ENCODE measurements around the gene SDK1. TPM values are rescaled to one million over a fixed set of nuclear protein-coding genes. Genes with fewer than 3 reads are reported as not detected.

SDK1 gene
- total RNA-seq, 2 experiments from 2014 or later: 0.10 to 0.17 TPM

DNA sequence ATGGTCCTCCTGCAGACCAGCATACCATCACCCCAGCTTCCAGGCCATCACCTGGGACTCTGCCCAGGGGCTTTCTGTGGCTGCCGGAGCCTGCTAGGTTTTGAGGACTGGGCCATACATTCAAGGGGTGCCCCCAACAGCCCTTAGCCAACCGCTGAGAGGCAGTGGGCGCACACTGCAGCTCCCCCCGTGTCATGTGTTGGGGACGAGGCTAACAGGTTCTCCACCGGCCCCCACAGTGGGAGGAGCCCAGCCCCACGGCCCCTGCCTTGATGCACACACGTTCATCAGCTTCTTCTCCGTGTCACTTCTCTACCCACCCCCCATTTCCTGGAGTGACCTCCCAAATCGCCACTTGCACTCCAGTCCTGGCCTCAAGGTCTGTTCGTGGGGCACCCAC is 837.8 kb downstream of the SDK1 start:
- Mint-ChIP-seq H3K36me3 (ENCODE audit: low read depth) (no peaks in the 10 kb centered on the region), H3K4me3 (no peak overlapping the region), H3K9me3 (no peaks in the 10 kb centered on the region), H3K27ac (no peak overlapping the region), H3K4me1 (no peaks in the 10 kb centered on the region), H3K27me3 (no peaks in the 10 kb centered on the region)
- no peak for DNase-seq
- POLR2A ChIA-PET: no interaction called here
- CTCF ChIA-PET: no interaction called here

DNA sequence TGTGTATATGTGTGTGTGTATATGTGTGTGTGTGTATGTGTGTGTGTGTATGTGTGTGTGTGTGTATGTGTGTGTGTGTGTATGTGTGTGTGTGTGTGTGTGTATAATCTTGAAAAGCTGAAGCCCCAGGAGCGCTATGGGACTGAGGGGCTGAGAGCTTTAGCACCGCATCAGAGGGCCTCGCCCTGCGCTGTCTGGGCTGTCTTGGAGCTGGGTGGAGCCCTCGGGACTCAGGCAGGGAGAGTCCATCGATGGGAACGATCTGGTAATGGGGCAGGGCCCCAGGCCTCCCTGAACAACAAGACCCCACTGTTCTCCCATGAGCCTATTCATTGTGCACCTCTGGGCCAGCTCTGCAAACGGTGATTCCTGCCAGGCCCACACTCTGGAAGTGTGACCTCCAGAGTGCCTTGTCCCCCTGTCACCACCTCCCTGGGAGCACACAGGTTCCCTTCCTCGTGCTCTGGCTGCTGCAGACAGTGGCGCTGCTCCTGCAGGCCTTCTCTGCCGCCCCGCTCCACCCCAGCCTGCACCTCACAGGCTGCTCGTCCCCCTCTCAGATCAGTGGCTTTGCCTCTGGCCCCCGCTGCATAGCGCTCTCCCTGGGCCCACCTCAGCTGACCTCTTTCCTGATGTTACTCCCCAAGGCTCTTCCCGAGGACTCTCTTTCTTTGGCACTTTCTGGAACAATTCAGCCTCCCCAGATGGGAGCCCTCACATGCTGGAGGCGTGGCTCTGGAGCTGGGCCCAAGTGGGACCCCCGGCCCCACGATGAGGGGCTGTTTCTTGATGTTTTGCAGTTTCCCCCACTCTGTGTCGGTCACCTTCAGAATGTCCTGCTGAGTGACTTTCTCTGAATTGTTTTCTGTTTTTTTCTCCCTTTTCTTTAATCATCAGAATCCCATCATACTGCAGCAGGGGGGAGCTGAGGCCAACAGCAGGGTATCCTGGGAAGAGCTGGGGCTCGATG is 838.9 kb downstream of the SDK1 start:
- H3K27ac Mint-ChIP-seq: no peak overlapping the region
- ChIA-PET CTCF (no interaction called here), POLR2A (no interaction called here)
- H3K27me3 Mint-ChIP-seq: peaks cover 2% of the 10 kb centered on the region
- no peak for DNase-seq
- no peaks in the 10 kb centered on the region for H3K9me3 Mint-ChIP-seq
- no peak overlapping the region for H3K4me3 Mint-ChIP-seq
- H3K36me3 Mint-ChIP-seq (ENCODE audit: low read depth): no peaks in the 10 kb centered on the region
- peaks cover 3% of the 10 kb centered on the region for H3K4me1 Mint-ChIP-seq

DNA sequence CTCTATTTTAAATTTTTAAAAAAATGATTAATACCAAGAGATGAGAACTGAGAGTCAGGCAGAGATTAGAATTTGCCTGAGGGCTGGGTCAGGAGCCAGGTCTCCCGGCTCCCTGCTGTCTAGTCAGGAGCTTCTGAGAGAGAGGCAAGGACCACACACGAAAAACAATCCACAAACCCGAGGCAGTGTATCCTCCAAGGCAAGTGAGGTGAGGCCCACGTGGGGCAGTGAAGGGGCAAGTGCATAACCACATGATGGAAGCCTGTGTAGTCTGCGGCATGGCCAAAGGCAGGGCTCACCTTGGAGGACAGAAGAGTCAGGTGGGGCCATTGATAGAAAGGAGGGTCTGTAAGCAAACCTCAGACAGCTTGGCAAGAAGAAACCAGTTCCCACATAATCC is 839.9 kb downstream of the SDK1 start:
- ChIA-PET CTCF (no interaction called here), POLR2A (no interaction called here)
- Mint-ChIP-seq H3K4me3 (no peak overlapping the region), H3K27ac (no peak overlapping the region), H3K36me3 (ENCODE audit: low read depth) (no peaks in the 10 kb centered on the region), H3K9me3 (no peaks in the 10 kb centered on the region), H3K4me1 (peaks cover 3% of the 10 kb centered on the region), H3K27me3 (peaks cover 2% of the 10 kb centered on the region)
- DNase-seq: no peak

DNA sequence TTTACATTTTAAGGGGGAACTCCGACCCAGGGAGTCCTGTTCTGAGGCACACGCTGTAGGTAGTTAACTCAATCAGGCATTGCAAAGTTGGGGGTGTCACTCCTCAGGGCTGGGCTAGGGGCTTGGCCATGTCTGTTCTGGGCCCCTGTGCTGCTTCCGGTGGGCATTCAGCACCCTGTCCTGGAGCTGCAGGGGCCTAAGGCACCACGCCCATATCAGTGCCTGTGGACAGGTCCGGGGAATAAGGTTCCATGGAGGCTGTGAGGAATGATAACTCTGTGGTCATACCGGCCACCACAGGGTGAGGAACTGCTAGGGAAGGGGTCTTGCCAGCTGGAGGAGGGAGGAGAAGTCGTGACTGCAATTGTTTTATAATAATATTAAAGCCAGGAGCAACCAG is 842.0 kb downstream of the SDK1 start:
- POLR2A ChIA-PET: no interaction called here
- CTCF ChIA-PET: no interaction called here
- H3K27me3 Mint-ChIP-seq: peaks cover 2% of the 10 kb centered on the region
- no peaks in the 10 kb centered on the region for H3K36me3 Mint-ChIP-seq (ENCODE audit: low read depth)
- no peak overlapping the region for H3K4me3 Mint-ChIP-seq
- no peak overlapping the region for H3K27ac Mint-ChIP-seq
- H3K9me3 Mint-ChIP-seq: no peaks in the 10 kb centered on the region
- DNase-seq: no peak
- peaks cover 3% of the 10 kb centered on the region for H3K4me1 Mint-ChIP-seq

DNA sequence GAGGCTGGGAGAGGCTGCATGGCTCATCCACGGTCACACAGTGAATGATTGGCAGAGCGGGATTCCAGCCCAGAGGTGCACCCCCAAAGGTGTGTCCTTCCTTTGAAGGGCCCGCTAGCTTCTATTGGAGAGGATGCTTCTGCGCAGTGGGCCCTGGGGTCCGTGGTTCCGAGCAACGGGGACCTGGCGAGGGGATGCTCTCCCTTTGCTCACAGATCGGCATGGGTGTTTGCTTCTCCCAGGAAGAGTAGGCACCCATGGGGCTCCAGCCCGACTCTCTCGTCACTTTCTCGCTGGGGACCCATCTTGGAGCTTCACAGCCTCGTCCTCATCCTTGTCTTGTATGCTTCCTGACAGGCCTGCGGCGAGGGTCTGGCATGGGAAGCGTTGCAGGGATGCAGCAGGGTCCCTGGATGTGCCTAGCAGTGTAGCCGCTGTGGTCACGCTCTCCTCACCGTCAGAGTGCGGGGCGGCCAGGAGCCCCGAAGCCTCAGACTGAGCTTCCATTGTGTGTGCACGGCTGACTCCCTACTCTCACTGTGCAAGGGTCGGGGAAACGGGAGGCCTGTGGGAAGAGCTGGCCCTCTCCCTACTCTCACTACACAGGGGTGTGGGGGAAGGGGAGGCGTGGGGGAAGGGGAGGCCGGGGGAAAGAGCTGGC is 842.6 kb downstream of the SDK1 start:
- Mint-ChIP-seq H3K27me3 (peaks cover 2% of the 10 kb centered on the region), H3K27ac (no peak overlapping the region), H3K36me3 (ENCODE audit: low read depth) (no peaks in the 10 kb centered on the region), H3K4me1 (peaks cover 3% of the 10 kb centered on the region), H3K4me3 (no peak overlapping the region), H3K9me3 (no peaks in the 10 kb centered on the region)
- CTCF ChIA-PET: no interaction called here
- no peak for DNase-seq
- POLR2A ChIA-PET: no interaction called here

DNA sequence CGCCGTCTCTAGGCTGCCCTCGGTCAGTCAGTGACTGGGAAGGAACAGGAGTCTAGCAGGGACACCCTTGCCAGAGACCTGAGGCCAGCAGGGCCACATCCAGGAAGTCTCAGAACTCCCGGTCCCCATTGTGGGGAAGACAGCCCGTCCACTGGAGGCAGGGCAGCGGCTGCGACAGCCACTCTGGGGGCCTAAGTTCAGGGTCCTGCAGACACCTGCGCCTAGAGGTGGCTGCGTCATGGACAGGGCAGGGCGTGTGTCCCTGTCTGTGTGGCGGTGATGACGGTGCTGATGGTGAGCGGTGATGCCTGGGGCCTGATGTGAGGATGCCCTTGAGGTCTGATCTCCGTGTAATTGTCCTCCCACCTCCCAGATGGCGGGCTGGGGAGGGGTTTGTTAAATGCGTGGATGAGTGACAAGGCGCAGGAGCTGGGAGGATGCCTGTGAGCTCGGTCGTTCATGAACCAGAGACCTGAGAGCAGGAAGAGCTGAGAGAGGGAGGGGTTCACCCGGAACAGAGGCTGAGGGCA is 843.2 kb downstream of the SDK1 start:
- Mint-ChIP-seq H3K4me1 (peaks cover 3% of the 10 kb centered on the region), H3K27me3 (peaks cover 2% of the 10 kb centered on the region), H3K9me3 (no peaks in the 10 kb centered on the region), H3K27ac (no peak overlapping the region), H3K36me3 (ENCODE audit: low read depth) (no peaks in the 10 kb centered on the region), H3K4me3 (no peak overlapping the region)
- no peak for DNase-seq
- POLR2A ChIA-PET: no interaction called here
- CTCF ChIA-PET: no interaction called here

DNA sequence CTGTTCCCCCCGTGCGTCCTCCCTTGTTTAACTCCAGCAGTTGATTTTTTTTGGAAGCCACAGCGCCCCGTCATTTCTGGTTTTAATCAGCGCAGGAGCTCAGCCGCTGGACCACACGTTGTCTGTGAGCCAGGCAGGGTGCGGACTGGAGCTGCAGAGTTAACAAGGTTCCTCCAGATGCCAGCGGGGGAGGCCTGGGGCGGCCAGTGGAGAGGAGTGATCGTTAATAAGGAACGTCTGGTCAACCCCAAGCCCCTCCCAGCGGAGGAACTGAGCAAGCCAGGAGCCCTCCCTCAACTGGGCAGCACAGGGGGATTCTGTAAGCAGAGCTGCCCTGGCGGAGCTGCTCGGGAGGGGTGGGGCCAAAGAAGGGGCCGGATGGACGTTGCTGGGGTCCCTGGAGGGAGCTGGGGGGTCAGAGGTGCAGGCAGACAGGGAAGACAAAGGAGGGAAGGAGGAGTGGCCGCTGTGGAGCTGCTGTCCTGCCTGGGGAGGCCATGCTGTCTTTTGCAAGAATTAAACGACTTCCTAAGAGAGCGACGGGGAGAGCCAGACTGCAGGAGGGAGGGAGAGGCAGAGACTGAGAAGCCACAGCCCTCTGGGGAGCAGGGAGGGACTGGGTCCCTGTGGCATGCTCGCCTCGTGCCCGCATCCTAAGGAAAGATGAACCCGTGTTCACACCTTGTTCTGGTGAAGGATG is 843.9 kb downstream of the SDK1 start:
- POLR2A ChIA-PET: no interaction called here
- no peak overlapping the region for H3K4me3 Mint-ChIP-seq
- no peak for DNase-seq

DNA sequence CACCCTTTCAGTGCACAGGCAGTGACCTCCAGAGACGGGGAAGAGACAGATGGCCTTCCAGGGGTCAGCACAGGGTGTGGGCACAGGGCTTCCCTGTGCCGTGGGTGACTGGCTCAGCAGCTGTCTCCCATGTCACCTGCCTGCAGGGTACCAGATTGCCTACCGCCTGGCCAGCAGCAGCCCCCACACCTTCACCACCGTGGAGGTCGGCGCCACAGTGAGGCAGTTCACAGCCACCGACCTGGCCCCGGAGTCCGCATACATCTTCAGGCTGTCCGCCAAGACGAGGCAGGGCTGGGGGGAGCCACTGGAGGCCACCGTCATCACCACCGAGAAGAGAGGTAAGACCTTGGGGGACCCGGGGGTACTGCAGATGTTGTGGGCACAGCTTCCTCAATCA is 844.5 kb downstream of the SDK1 start:
- no peak overlapping the region for H3K27ac Mint-ChIP-seq
- H3K9me3 Mint-ChIP-seq: no peaks in the 10 kb centered on the region
- H3K36me3 Mint-ChIP-seq (ENCODE audit: low read depth): no peaks in the 10 kb centered on the region
- ChIA-PET CTCF (interaction anchor here (1.3 to 1.5 kb wide), 2 partner anchors 8 to 24 kb away, joined by 3 to 4 read pairs; no protein-coding TSS in a partner anchor), POLR2A (no interaction called here)
- no peak overlapping the region for H3K4me3 Mint-ChIP-seq
- no peak for DNase-seq
- H3K4me1 Mint-ChIP-seq: peaks cover 3% of the 10 kb centered on the region
- H3K27me3 Mint-ChIP-seq: peaks cover 2% of the 10 kb centered on the region

More for the DNA sequence above, 843.9 kb downstream of the SDK1 start:
- Mint-ChIP-seq H3K36me3 (ENCODE audit: low read depth) (no peaks in the 10 kb centered on the region), H3K27me3 (peaks cover 2% of the 10 kb centered on the region), H3K9me3 (no peaks in the 10 kb centered on the region), H3K4me1 (peaks cover 3% of the 10 kb centered on the region), H3K27ac (no peak overlapping the region)
- CTCF ChIA-PET: interaction anchor here (1.3 to 1.5 kb wide), 2 partner anchors 9 to 25 kb away, joined by 3 to 4 read pairs; no protein-coding TSS in a partner anchor

DNA sequence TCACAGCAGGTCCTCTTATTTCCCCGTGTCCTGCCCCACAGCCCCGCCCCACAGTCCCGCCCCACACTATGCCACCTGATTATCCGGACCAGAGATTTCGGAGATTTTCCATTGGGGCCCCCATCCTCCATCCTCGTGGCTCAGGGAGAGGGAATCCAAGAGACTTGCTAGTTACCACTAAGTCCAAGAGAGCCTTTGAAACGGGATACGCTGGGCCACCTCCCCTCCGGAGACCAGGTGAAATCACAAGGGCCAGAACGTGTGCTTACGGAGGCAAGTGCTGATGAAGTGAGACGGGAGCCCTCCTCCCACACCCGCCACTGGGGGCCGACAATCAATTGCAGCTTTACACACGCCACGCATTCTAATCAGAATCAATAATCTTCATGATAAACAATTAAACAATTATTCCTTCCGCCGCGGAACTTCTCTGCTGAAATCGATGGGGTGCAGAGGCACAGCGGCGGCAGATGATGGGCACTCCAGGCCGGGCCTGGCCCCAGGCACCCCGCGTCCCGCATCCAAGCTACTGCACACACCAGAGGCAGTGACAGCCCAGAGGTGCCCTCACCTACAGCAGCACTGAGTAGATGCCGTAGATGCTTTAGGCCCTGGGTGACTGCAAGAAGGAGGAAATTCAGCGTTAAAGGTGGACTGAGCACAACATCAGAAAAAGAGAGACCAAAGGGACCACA is 847.0 kb downstream of the SDK1 start:
- H3K36me3 Mint-ChIP-seq (ENCODE audit: low read depth): no peaks in the 10 kb centered on the region
- H3K4me1 Mint-ChIP-seq: peaks cover 3% of the 10 kb centered on the region
- CTCF ChIA-PET: no interaction called here
- H3K9me3 Mint-ChIP-seq: no peaks in the 10 kb centered on the region
- POLR2A ChIA-PET: no interaction called here
- H3K4me3 Mint-ChIP-seq: no peak overlapping the region
- no peak overlapping the region for H3K27ac Mint-ChIP-seq
- H3K27me3 Mint-ChIP-seq: peaks cover 2% of the 10 kb centered on the region
- no peak for DNase-seq

DNA sequence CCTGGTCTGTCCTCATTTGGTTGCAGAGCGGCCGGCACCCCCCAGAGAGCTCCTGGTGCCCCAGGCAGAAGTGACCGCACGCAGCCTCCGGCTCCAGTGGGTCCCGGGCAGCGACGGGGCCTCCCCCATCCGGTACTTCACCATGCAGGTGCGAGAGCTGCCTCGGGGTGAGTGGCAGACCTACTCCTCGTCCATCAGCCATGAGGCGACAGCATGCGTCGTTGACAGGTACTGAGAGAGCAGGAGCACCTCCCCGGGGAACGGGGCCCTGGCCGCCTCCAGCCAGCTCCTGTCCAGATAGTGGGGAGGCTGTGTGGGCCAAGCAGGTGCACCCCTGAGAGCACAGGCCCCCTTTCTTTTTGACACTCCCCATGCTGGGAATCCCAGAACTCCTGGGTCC is 848.2 kb downstream of the SDK1 start:
- DNase-seq: no peak
- Mint-ChIP-seq H3K27ac (no peak overlapping the region), H3K4me3 (no peak overlapping the region), H3K27me3 (peaks cover 2% of the 10 kb centered on the region), H3K4me1 (peaks cover 3% of the 10 kb centered on the region), H3K9me3 (no peaks in the 10 kb centered on the region), H3K36me3 (ENCODE audit: low read depth) (no peaks in the 10 kb centered on the region)
- POLR2A ChIA-PET: no interaction called here
- CTCF ChIA-PET: interaction anchor here (0.6 kb wide), 1 partner anchor 185 kb away, joined by 3 read pairs; no protein-coding TSS in a partner anchor

DNA sequence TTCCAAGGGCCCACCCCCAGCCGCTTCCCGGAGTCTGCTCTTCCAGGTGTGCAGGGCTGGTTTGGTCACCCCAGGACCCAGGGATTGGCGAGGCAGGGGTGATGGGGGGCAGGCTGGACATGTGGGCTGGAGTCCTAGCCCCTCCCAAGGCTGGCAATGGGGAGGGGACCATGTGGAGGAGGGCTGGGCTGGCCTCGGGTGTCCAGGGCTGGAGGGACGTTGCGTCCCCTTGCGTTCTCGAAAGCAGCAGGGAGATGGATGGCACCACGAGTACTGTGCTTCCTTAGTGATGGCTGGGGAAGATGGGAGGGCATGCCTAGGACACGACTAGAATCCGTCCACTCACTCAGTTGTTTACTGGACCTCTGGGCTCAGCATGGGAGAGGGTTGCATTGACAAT is 848.6 kb downstream of the SDK1 start:
- Mint-ChIP-seq H3K4me1 (peaks cover 2% of the 10 kb centered on the region), H3K27me3 (peaks cover 2% of the 10 kb centered on the region), H3K27ac (no peak overlapping the region), H3K4me3 (no peak overlapping the region), H3K36me3 (ENCODE audit: low read depth) (no peaks in the 10 kb centered on the region), H3K9me3 (no peaks in the 10 kb centered on the region)
- POLR2A ChIA-PET: no interaction called here
- CTCF ChIA-PET: no interaction called here
- DNase-seq: no peak

DNA sequence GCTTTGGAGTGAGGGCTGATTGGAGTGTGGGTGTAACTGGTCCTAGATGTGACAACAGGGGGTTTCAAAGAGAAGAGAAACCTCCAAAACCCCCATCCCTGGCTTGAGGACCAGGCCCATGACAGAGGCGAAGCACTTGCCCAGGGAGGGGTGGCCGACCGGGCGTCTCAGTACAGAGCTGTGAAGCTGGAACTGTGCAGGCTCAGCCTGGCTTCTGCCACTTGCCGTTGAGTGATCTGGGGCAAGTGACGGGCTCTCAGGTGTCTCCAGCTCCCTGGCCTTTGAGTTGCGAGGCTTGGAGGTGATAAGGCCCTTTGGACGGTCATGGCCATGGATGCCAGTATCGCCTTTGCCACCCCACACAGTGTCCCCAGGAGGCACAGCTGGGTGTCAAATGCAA is 849.7 kb downstream of the SDK1 start:
- H3K27me3 Mint-ChIP-seq: no peaks in the 10 kb centered on the region
- no peak overlapping the region for H3K4me3 Mint-ChIP-seq
- no peaks in the 10 kb centered on the region for H3K36me3 Mint-ChIP-seq (ENCODE audit: low read depth)
- ChIA-PET CTCF (no interaction called here), POLR2A (no interaction called here)
- no peak overlapping the region for H3K27ac Mint-ChIP-seq
- no peak for DNase-seq
- no peaks in the 10 kb centered on the region for H3K4me1 Mint-ChIP-seq
- no peaks in the 10 kb centered on the region for H3K9me3 Mint-ChIP-seq

Measured in activated CD4-positive, alpha-beta T cell treated with anti-CD3 and anti-CD28 coated beads, Interleukin-2, amount 10 ng/mL, durations not matched to agents 7 days and 5 days (primary cell).